ENCODE data around the gene ADAMTS12. TPM values are rescaled to one million over a fixed set of nuclear protein-coding genes. Genes with fewer than 3 reads are reported as not detected.
A peak's percentile ranks its signal among the peaks of the same experiment; 100 is the strongest.
"Not testable (repeated sequence)": the region's sequence is repeated elsewhere in the genome, so short reads cannot be mapped to it uniquely, and the experiment has no call there.

ADAMTS12 gene
- total RNA-seq, 1 donor from 2014 or later: 1.2 TPM

- no peak for DNase-seq (ENCODE audit: low read depth in 2 of 2)
Measured at GRCh38 chr5:33903118-33903517, 11.3 kb upstream of the ADAMTS12 start.

GRCh38 chr5:33901156-33901555 lies 9.4 kb upstream of the ADAMTS12 start:
- no peak for DNase-seq (ENCODE audit: low read depth in 2 of 2)

- DNase-seq (ENCODE audit: low read depth in 2 of 2): no peak
Measured at GRCh38 chr5:33894566-33894965, 2.8 kb upstream of the ADAMTS12 start.

GRCh38 chr5:33892620-33893137 lies 889 bp upstream of the ADAMTS12 start:
- no peak for DNase-seq (ENCODE audit: low read depth in 2 of 2)

- no peak for DNase-seq (ENCODE audit: low read depth in 2 of 2)
Measured at GRCh38 chr5:33891446-33891787, 373 bp downstream of the ADAMTS12 start.

GRCh38 chr5:33890131-33891032 lies 1.4 kb downstream of the ADAMTS12 start:
- peak in 1 of 2 donors; percentile 7 for DNase-seq (ENCODE audit: low read depth in 2 of 2)

GRCh38 chr5:33888587-33888986 lies 3.2 kb downstream of the ADAMTS12 start:
- no peak for DNase-seq (ENCODE audit: low read depth in 2 of 2)

- DNase-seq (ENCODE audit: low read depth in 2 of 2): no peak
Measured at GRCh38 chr5:33887268-33887667, 4.5 kb downstream of the ADAMTS12 start.

GRCh38 chr5:33886283-33886682 lies 5.5 kb downstream of the ADAMTS12 start:
- no peak for DNase-seq (ENCODE audit: low read depth in 2 of 2)

- no peak for DNase-seq (ENCODE audit: low read depth in 2 of 2)
Measured at GRCh38 chr5:33885679-33886078, 6.1 kb downstream of the ADAMTS12 start.

- DNase-seq (ENCODE audit: low read depth in 2 of 2): no peak
Measured at GRCh38 chr5:33883482-33883881, 8.3 kb downstream of the ADAMTS12 start.

GRCh38 chr5:33880319-33880718 lies 11.5 kb downstream of the ADAMTS12 start:
- no peak for DNase-seq (ENCODE audit: low read depth in 2 of 2)

- no peak for DNase-seq (ENCODE audit: low read depth in 2 of 2)
Measured at GRCh38 chr5:33877449-33877848, 14.3 kb downstream of the ADAMTS12 start.

GRCh38 chr5:33867241-33867640 lies 24.5 kb downstream of the ADAMTS12 start:
- DNase-seq (ENCODE audit: low read depth in 2 of 2): no peak

- not testable (repeated sequence) for DNase-seq (ENCODE audit: low read depth in 2 of 2)
Measured at GRCh38 chr5:33859177-33859576, 32.6 kb downstream of the ADAMTS12 start.

- no peak for DNase-seq (ENCODE audit: low read depth in 2 of 2)
Measured at GRCh38 chr5:33857037-33857436, 34.8 kb downstream of the ADAMTS12 start.

GRCh38 chr5:33855396-33855795 lies 36.4 kb downstream of the ADAMTS12 start:
- no peak for DNase-seq (ENCODE audit: low read depth in 2 of 2)

GRCh38 chr5:33854733-33855151 lies 37.0 kb downstream of the ADAMTS12 start:
- peak; percentile 16 to 76 for DNase-seq (ENCODE audit: low read depth in 2 of 2)

- no peak for DNase-seq (ENCODE audit: low read depth in 2 of 2)
Measured at GRCh38 chr5:33852837-33853236, 39.0 kb downstream of the ADAMTS12 start.

GRCh38 chr5:33852319-33852718 lies 39.5 kb downstream of the ADAMTS12 start:
- no peak for DNase-seq (ENCODE audit: low read depth in 2 of 2)

- peak in 1 of 2 donors; percentile 64 for DNase-seq (ENCODE audit: low read depth in 2 of 2)
Measured at GRCh38 chr5:33850100-33850594, 41.6 kb downstream of the ADAMTS12 start.

- no peak for DNase-seq (ENCODE audit: low read depth in 2 of 2)
Measured at GRCh38 chr5:33848554-33848953, 43.2 kb downstream of the ADAMTS12 start.

- no peak for DNase-seq (ENCODE audit: low read depth in 2 of 2)
Measured at GRCh38 chr5:33846851-33847250, 44.9 kb downstream of the ADAMTS12 start.
